K562 (cell line): ENCODE data around the gene BICD1. TPM values are rescaled to one million over a fixed set of nuclear protein-coding genes. Genes with fewer than 3 reads are reported as not detected.

Source experiments
- ATAC-seq: fragments of 200-7000 bp; cut with Tn5 transposase; 3 replicates; pipeline ENCODE4 v1.9.1; 2020; ENCODE audit warnings: moderate library complexity
- BruUV-seq: library from RNA; stranded (reverse); fragments of 400-500 nt; replicated peaks from 2 replicates; lab custom pipeline; 2021; lab: Mats Ljungman, UMichigan
- CTCF ChIA-PET: fragments of 300-600 bp; formaldehyde crosslinking; extraction: SDS; loops from one replicate; lab custom pipeline; 2021; ENCODE audit warnings: low intra/inter-chr PET ratio; lab: Yijun Ruan, JAX
- POLR2A ChIA-PET: fragments of 300-600, 350-650 bp; sonication (Branson Sonifier 250); formaldehyde crosslinking; extraction: SDS; loops from one replicate; lab custom pipeline; 2021; ENCODE audit warnings: antibody characterized with exemption, inconsistent platforms; lab: Yijun Ruan, JAX
- DNase-seq, 4 experiments: peaks; one replicate each; pipeline versions ENCODE4 v3.0.0 to v3.0.0-alpha.2; 2011 to 2018; ENCODE audit warnings: low spot score in 3 of 4, mixed read lengths in 3 of 4; ENCODE audit errors: extremely low read depth in 1 of 4
- FAIRE-seq: peaks from 2 replicates; lab custom pipeline; 2011; peaks lifted over from hg19 to GRCh38; lab: Jason Lieb, UNC
- H2AFZ ChIP-seq: 2 replicates; pipeline ENCODE4 v1.6.0; 2011; ENCODE audit warnings: low read depth, low read length, control low read depth, inconsistent platforms
- H3K27ac ChIP-seq: fragments of 200-600 bp; 3 replicates; pipeline ENCODE4 v1.8.0; 2011; ENCODE audit warnings: low read depth, mild to moderate bottlenecking, control low read depth, inconsistent platforms, low read length, moderate library complexity, mixed read lengths; ENCODE audit errors: extremely low read depth
- H3K27me3 ChIP-seq, 2 experiments: fragments of 300-600 bp in 1 of 2; 2 replicates in 1 of 2; 3 replicates in 1 of 2; pipeline versions ENCODE4 v1.6.0 to v1.8.0; 2011; ENCODE audit warnings: inconsistent platforms in 2 of 2, low read length in 2 of 2, mild to moderate bottlenecking in 1 of 2, mixed read lengths in 1 of 2, moderate library complexity in 1 of 2; ENCODE audit not compliant: control insufficient read depth in 2 of 2, insufficient read depth in 2 of 2
- H3K36me3 ChIP-seq: fragments of 300-600 bp; 3 replicates; pipeline ENCODE4 v1.8.0; 2011; ENCODE audit warnings: mild to moderate bottlenecking, low read length, inconsistent platforms; ENCODE audit not compliant: control insufficient read depth, insufficient read depth
- H3K4me1 ChIP-seq, 2 experiments: fragments of 200-600 bp in 1 of 2; replicated peaks in 1 of 2; 2 replicates in 1 of 2; 3 replicates in 1 of 2; pipeline versions ENCODE4 v1.5.1 to v1.8.0; 2011; ENCODE audit warnings: inconsistent platforms in 2 of 2, low read length in 2 of 2, mild to moderate bottlenecking in 1 of 2, mixed read lengths in 1 of 2, moderate library complexity in 1 of 2; ENCODE audit not compliant: control insufficient read depth in 2 of 2, insufficient read depth in 2 of 2
- H3K4me2 ChIP-seq: 2 replicates; pipeline ENCODE4 v1.6.1; 2011; ENCODE audit warnings: low read length, control low read depth, inconsistent platforms, mixed read lengths; ENCODE audit not compliant: insufficient read depth
- H3K4me3 ChIP-seq: fragments of 200-600 bp; sonication (generic), shearing (Covaris generic); 2 replicates; pipeline ENCODE4 v1.5.1; 2016; ENCODE audit warnings: control low read depth, inconsistent platforms
- H3K79me2 ChIP-seq: fragments of 200-600 bp; 3 replicates; pipeline ENCODE4 v1.8.0; 2011; ENCODE audit warnings: low read length, inconsistent platforms; ENCODE audit not compliant: control insufficient read depth, insufficient read depth
- H3K9ac ChIP-seq, 2 experiments: 2 replicates each; pipeline versions ENCODE4 v1.6.0 to v1.6.1; 2011; ENCODE audit warnings: low read depth in 2 of 2, low read length in 2 of 2, control low read depth in 1 of 2, inconsistent platforms in 1 of 2, mild to moderate bottlenecking in 1 of 2, mixed read lengths in 1 of 2; ENCODE audit not compliant: insufficient read depth in 1 of 2
- H3K9me1 ChIP-seq: one replicate; pipeline ENCODE4 v1.6.0; 2011; ENCODE audit warnings: inconsistent platforms, mild to moderate bottlenecking, low read length, moderate library complexity; ENCODE audit not compliant: control insufficient read depth, insufficient read depth
- H3K9me3 ChIP-seq: replicated peaks from 2 replicates; pipeline ENCODE4 v1.5.1; 2011; ENCODE audit warnings: low read depth, low read length, inconsistent platforms; ENCODE audit not compliant: control insufficient read depth, insufficient read depth
- H4K20me1 ChIP-seq: replicated peaks from 2 replicates; pipeline ENCODE4 v1.6.1; 2011; ENCODE audit warnings: low read length, inconsistent platforms, mixed read lengths; ENCODE audit not compliant: control insufficient read depth, insufficient read depth
- BCOR ChIP-seq: fragments of 450-650 bp; IDR thresholded peaks from 2 replicates; pipeline ENCODE4 v1.6.1; 2016
- DNMT1 ChIP-seq: fragments of 450-650 bp; IDR thresholded peaks from 2 replicates; pipeline ENCODE4 v1.6.1; 2016; ENCODE audit warnings: antibody characterized with exemption, mild to moderate bottlenecking
- FOXA3 ChIP-seq, 2 experiments: fragments of 450-650 bp in 1 of 2; sonication (generic) in 1 of 2; formaldehyde crosslinking; IDR thresholded peaks in 1 of 2; conservative IDR thresholded peaks in 1 of 2; 2 replicates each; pipeline versions ENCODE4 v1.4.0 to v1.8.0; 2020 to 2022; ENCODE audit warnings: mild to moderate bottlenecking in 2 of 2, missing genetic modification reagents in 1 of 2
- FOXK2 ChIP-seq, 2 experiments: fragments of 450-650 bp; IDR thresholded peaks in 1 of 2; conservative IDR thresholded peaks in 1 of 2; 2 replicates each; pipeline ENCODE4 v1.6.1; 2016; ENCODE audit warnings: low read depth in 2 of 2, mild to moderate bottlenecking in 1 of 2
- RAD21 ChIP-seq, 2 experiments: fragments of 250-450 bp in 1 of 2; fragments of 450-650 bp in 1 of 2; sonication (Bioruptor Pico) in 1 of 2; formaldehyde crosslinking in 1 of 2; IDR thresholded peaks in 1 of 2; conservative IDR thresholded peaks in 1 of 2; 2 replicates each; pipeline versions ENCODE4 v1.4.0 to v1.8.0; 2020 to 2022; ENCODE audit warnings: mild to moderate bottlenecking in 2 of 2, moderate library complexity in 1 of 2
- SP2 ChIP-seq: IDR thresholded peaks from 2 replicates; pipeline ENCODE4 v1.6.1; 2011; ENCODE audit warnings: mild to moderate bottlenecking, low read depth, low read length, moderate library complexity; ENCODE audit not compliant: poor library complexity, severe bottlenecking; ENCODE audit errors: extremely low read depth
- WGBS: fragments of 100-300 bp; shearing (Covaris generic); methylation state at CpG from one replicate; pipeline ENCODE4 v1.1.6; 2016; ENCODE audit warnings: low coverage, mixed read lengths; ENCODE audit not compliant: insufficient coverage; ENCODE audit errors: missing lambda C conversion rate; 5-methylcytosine and 5-hydroxymethylcytosine counted together
- in situ Hi-C: fragments of 300-500 bp; cut with MboI; formaldehyde crosslinking; loops from 4 replicates; pipeline ENCODE4 v1.15.0; 2018; ENCODE audit warnings: inconsistent platforms, mixed read lengths
- intact Hi-C: fragments of 100-400 bp; cut with micrococcal nuclease; formaldehyde crosslinking; loops from 2 replicates; pipeline ENCODE4 v1.14.2; 2022
- polyA plus RNA-seq, 8 experiments: library from polyadenylated mRNA; depleted of rRNA in 4 of 8; stranded (reverse) in 5 of 8; unstranded in 3 of 8; fragments of >200 nt; fragmentation: Nextera tagmentation in 2 of 8; fragmentation: Illumina TruSeq in 1 of 8; extraction: Ambion mirVana in 2 of 8; extraction: Trizol in 1 of 8; gene quantifications; 2 replicates each; pipeline versions ENCODE4 v1.2.1 to v1.2.3, GENCODE V29; 2011 to 2014; ENCODE audit warnings: inconsistent platforms in 1 of 8, missing spikeins in 1 of 8
- total RNA-seq, 7 experiments: library from RNA; depleted of rRNA in 6 of 7; stranded (reverse); fragments of >200 nt in 6 of 7; fragmentation: Illumina TruSeq in 2 of 7; extraction: Trizol in 2 of 7; gene quantifications; 2 replicates each; pipeline versions ENCODE4 v1.2.1 to v1.2.3, GENCODE V29; 2011 to 2021; ENCODE audit warnings: low replicate concordance in 1 of 7
- TF ChIP-seq, protein P1 (sequence below): fragments of 450-650 bp; IDR thresholded peaks from 2 replicates; pipeline ENCODE4 v1.6.1; 2018; ENCODE audit not compliant: partially characterized antibody

The BICD1 gene
- total and polyA plus RNA-seq, 9 of the 15 experiments (the other 6 are each of a cell fraction or from before 2014, with no cell fraction given) = 3.5 to 21.1 (median 12.5) TPM

GRCh38 chr12:32136404-32136803 is 29.8 kb downstream of the BICD1 start:
- ATAC-seq (peak; percentile 65), FAIRE-seq (no peak), DNase-seq (peak in 1 of 4 experiments; percentile 18)
- 30% methylated on average over 4 of the region's 4 CpGs for WGBS
- peaks cover 0 to 16% of the 10 kb centered on the region in 2 experiments; a peak in 3 of 5 replicates for H3K4me1 ChIP-seq
- no peak overlapping the region for H3K9ac ChIP-seq
- no peaks in the 10 kb centered on the region for H3K9me3 ChIP-seq
- H3K27me3 ChIP-seq = no peaks in the 10 kb centered on the region
- H3K27ac ChIP-seq = no peak overlapping the region
- no peaks in the 10 kb centered on the region for H3K79me2 ChIP-seq
- ChIA-PET CTCF (no interaction called here), POLR2A (interaction anchor here (0.9 to 1.4 kb wide), 2 partner anchors 12 to 21 kb away, joined by 3 to 4 read pairs; no protein-coding TSS in a partner anchor)
- in situ Hi-C loops = no loop called here
- no peak overlapping the region for H3K4me3 ChIP-seq
- H3K4me2 ChIP-seq = no peak overlapping the region
- TF ChIP-seq FOXA3 (CRISPR knock-in tag; conservative IDR thresholded peaks at IDR 0.05 in 1 of 2, IDR thresholded peaks at IDR 0.05 in 1 of 2) (no peak), FOXK2 (conservative IDR thresholded peaks at IDR 0.05 in 1 of 2, IDR thresholded peaks at IDR 0.05 in 1 of 2; ENCODE audit: low read depth in 2 of 2) (no peak), SP2 (no peak), BCOR (no peak), RAD21 (CRISPR knock-in tag; conservative IDR thresholded peaks at IDR 0.05 in 1 of 2, IDR thresholded peaks at IDR 0.05 in 1 of 2) (no peak), DNMT1 (no peak)
- TF ChIP-seq, protein P1, sequence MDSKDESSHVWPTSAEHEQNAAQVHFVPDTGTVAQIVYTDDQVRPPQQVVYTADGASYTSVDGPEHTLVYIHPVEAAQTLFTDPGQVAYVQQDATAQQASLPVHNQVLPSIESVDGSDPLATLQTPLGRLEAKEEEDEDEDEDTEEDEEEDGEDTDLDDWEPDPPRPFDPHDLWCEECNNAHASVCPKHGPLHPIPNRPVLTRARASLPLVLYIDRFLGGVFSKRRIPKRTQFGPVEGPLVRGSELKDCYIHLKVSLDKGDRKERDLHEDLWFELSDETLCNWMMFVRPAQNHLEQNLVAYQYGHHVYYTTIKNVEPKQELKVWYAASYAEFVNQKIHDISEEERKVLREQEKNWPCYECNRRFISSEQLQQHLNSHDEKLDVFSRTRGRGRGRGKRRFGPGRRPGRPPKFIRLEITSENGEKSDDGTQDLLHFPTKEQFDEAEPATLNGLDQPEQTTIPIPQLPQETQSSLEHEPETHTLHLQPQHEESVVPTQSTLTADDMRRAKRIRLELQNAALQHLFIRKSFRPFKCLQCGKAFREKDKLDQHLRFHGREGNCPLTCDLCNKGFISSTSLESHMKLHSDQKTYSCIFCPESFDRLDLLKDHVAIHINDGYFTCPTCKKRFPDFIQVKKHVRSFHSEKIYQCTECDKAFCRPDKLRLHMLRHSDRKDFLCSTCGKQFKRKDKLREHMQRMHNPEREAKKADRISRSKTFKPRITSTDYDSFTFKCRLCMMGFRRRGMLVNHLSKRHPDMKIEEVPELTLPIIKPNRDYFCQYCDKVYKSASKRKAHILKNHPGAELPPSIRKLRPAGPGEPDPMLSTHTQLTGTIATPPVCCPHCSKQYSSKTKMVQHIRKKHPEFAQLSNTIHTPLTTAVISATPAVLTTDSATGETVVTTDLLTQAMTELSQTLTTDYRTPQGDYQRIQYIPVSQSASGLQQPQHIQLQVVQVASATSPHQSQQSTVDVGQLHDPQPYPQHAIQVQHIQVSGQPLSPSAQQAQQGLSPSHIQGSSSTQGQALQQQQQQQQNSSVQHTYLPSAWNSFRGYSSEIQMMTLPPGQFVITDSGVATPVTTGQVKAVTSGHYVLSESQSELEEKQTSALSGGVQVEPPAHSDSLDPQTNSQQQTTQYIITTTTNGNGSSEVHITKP = no peak
- no peaks in the 10 kb centered on the region for H3K9me1 ChIP-seq
- intact Hi-C loops = no loop called here
- no peaks in the 10 kb centered on the region for H4K20me1 ChIP-seq
- H3K36me3 ChIP-seq = no peaks in the 10 kb centered on the region
- BruUV-seq = no TSS peak
- H2AFZ ChIP-seq = no peak overlapping the region
